ENCODE results near the gene LTA.
"Not testable (repeated sequence)": the region's sequence is repeated elsewhere in the genome, so short reads cannot be mapped to it uniquely, and the experiment has no call there.

LTA gene

GRCh38 chr6:31582230-31582643 lies 10.1 kb downstream of the LTA start, which contains the start of gene LTB:
Gene LTB (minus strand): TSS chr6:31582424. CDS start chr6:31582417, 7 bp downstream.
- H3K4me3 ChIP-seq (ENCODE audit: low read length) = peak within 1 kb of the TSS; percentile 90
- no peak for DNase-seq (ENCODE audit: low read depth)
- TF ChIP-seq, protein P1, sequence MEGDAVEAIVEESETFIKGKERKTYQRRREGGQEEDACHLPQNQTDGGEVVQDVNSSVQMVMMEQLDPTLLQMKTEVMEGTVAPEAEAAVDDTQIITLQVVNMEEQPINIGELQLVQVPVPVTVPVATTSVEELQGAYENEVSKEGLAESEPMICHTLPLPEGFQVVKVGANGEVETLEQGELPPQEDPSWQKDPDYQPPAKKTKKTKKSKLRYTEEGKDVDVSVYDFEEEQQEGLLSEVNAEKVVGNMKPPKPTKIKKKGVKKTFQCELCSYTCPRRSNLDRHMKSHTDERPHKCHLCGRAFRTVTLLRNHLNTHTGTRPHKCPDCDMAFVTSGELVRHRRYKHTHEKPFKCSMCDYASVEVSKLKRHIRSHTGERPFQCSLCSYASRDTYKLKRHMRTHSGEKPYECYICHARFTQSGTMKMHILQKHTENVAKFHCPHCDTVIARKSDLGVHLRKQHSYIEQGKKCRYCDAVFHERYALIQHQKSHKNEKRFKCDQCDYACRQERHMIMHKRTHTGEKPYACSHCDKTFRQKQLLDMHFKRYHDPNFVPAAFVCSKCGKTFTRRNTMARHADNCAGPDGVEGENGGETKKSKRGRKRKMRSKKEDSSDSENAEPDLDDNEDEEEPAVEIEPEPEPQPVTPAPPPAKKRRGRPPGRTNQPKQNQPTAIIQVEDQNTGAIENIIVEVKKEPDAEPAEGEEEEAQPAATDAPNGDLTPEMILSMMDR (conservative IDR thresholded peaks at IDR 0.05; ENCODE audit: low read length) = no peak

- no peak for DNase-seq (ENCODE audit: low read depth)
- TF ChIP-seq, protein P1 (conservative IDR thresholded peaks at IDR 0.05; ENCODE audit: low read length) = peak; percentile 28; the same call in 1 of the 2 replicates
- H3K4me3 ChIP-seq (ENCODE audit: low read length) = no peak overlapping the region
Observed at GRCh38 chr6:31585491-31585890, 13.4 kb downstream of the LTA start.

GRCh38 chr6:31586008-31586407 lies 13.9 kb downstream of the LTA start, which contains the start of gene LST1:
Gene LST1 (plus strand): TSS chr6:31586277. CDS start chr6:31587300, 1,023 bp downstream.
- DNase-seq (ENCODE audit: low read depth) = peak; percentile 21

GRCh38 chr6:31586599-31587281 lies 14.7 kb downstream of the LTA start:
- TF ChIP-seq, protein P1 (conservative IDR thresholded peaks at IDR 0.05; ENCODE audit: low read length) = no peak
- H3K4me3 ChIP-seq (ENCODE audit: low read length) = no peak overlapping the region
- no peak for DNase-seq (ENCODE audit: low read depth)

More at GRCh38 chr6:31586008-31586407, 13.9 kb downstream of the LTA start, which contains the start of gene LST1:
- TF ChIP-seq, protein P1 (conservative IDR thresholded peaks at IDR 0.05; ENCODE audit: low read length) = no peak
- no peak within 1 kb of the TSS for H3K4me3 ChIP-seq (ENCODE audit: low read length)

GRCh38 chr6:31587791-31588777 lies 16.0 kb downstream of the LTA start:
- TF ChIP-seq, protein P1 (conservative IDR thresholded peaks at IDR 0.05; ENCODE audit: low read length) = no peak
- no peak overlapping the region for H3K4me3 ChIP-seq (ENCODE audit: low read length)
- no peak for DNase-seq (ENCODE audit: low read depth)

DNA sequence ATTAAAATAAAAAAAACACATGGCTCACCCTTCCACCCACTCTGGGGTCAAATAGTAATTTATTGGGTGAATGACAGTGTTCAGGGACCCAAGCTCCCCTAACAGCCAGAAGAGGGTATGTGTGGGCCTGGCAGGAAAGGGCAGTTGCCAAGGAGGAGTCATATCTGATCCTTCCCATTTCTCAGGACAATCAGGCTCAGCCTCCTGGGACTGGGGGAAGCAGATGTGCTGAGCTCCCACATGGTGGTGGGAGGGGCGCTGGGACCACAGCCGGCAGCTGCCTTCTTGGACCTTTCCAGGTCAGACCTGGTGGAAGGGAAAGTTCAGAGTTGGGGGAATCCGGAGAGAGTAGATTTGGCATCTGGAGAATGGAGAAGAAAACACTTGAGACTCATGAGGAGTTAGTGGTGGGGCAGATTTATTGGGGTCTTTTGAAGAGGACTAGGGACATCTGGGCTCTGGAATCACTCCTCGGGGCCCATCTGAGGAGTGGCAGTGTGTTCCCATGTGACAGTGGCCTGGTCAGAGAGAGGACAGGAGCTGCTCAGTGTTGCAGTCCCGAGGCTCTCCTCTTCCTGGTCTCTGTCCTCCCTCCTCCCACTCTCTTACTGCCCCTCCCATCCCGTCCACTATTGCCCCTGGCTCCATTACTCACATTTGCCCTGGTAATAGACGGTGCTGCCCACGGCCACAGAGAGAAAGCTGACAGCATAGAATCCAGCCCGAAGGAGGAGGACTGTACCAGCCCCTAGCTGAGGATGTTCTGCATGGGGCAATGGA lies 17.0 kb downstream of the LTA start:
- TF ChIP-seq, protein P1 (conservative IDR thresholded peaks at IDR 0.05; ENCODE audit: low read length) = no peak
- DNase-seq (ENCODE audit: low read depth) = peak; percentile 13
- no peak overlapping the region for H3K4me3 ChIP-seq (ENCODE audit: low read length)

DNA sequence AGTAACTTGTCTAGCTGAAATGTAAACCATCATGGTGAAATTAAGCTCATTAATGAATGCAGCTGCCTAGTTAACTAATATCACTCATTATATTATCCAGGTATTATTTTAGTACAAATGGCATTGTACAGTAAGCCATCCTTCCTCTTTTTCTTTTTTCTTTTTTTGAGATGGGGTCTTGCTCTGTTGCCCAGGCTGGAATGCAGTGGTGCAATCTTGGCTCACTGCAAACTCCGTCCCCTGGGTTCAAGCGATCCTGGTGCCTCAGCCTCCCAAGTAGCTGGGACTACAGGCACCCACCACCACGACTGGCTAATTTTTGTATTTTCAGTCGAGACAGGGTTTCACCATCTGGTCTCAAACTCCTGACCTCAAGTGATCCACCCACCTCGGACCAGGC lies 18.6 kb downstream of the LTA start:
- not testable (repeated sequence) for H3K4me3 ChIP-seq (ENCODE audit: low read length); DNase-seq (ENCODE audit: low read depth)
